GM23338 (cell line): ENCODE results near the gene KIF25.

Source experiments
- CREB1 ChIP-seq: fragments of 250-450 bp; sonication (Bioruptor Pico); IDR thresholded peaks from 2 replicates; pipeline ENCODE4 v1.5.0; 2020; ENCODE audit warnings: low read depth, mild to moderate bottlenecking, moderate library complexity
- EZH2 ChIP-seq: fragments of 200-600 bp; sonication (generic); IDR thresholded peaks from one replicate; pipeline ENCODE4 v1.8.0; 2017; ENCODE audit warnings: antibody characterized with exemption, mild to moderate bottlenecking, low read depth; ENCODE audit not compliant: unreplicated experiment
- EZH2phosphoT487 ChIP-seq: fragments of 200-600 bp; sonication (generic); IDR thresholded peaks from one replicate; pipeline ENCODE4 v1.8.1; 2018; ENCODE audit warnings: antibody characterized with exemption; ENCODE audit not compliant: unreplicated experiment
- JUNB ChIP-seq: IDR thresholded peaks from one replicate; pipeline ENCODE4 v1.6.1; 2016; ENCODE audit warnings: antibody characterized with exemption; ENCODE audit not compliant: unreplicated experiment
- POLR2AphosphoS5 ChIP-seq: IDR thresholded peaks from 2 replicates; pipeline ENCODE4 v1.6.1; 2016; ENCODE audit warnings: antibody characterized with exemption, low read depth
- REST ChIP-seq: IDR thresholded peaks from one replicate; pipeline ENCODE4 v1.6.1; 2018; ENCODE audit warnings: antibody characterized with exemption; ENCODE audit not compliant: unreplicated experiment
- STAT1 ChIP-seq: IDR thresholded peaks from one replicate; pipeline ENCODE4 v1.6.1; 2016; ENCODE audit warnings: antibody characterized with exemption; ENCODE audit not compliant: unreplicated experiment
- ZNF114 ChIP-seq: fragments of 250-450 bp; sonication (Bioruptor Pico); IDR thresholded peaks from 2 replicates; pipeline ENCODE4 v1.5.0; 2020; ENCODE audit warnings: mild to moderate bottlenecking, moderate library complexity
- TF ChIP-seq, protein P1 (sequence below), 2 experiments: fragments of 200-600 bp in 1 of 2; sonication (generic) in 1 of 2; conservative IDR thresholded peaks; 2 replicates each; pipeline versions ENCODE4 v1.5.1 to v1.6.1; 2016 to 2017; ENCODE audit warnings: antibody characterized with exemption in 2 of 2, low read depth in 2 of 2, mild to moderate bottlenecking in 2 of 2, moderate library complexity in 1 of 2
- TF ChIP-seq, protein P2 (sequence below): IDR thresholded peaks from 2 replicates; pipeline ENCODE4 v1.6.1; 2016; ENCODE audit warnings: antibody characterized with exemption

GRCh38 chr6:168086616-168087015, 89.1 kb downstream of the KIF25 start:
- TF ChIP-seq, protein P1, sequence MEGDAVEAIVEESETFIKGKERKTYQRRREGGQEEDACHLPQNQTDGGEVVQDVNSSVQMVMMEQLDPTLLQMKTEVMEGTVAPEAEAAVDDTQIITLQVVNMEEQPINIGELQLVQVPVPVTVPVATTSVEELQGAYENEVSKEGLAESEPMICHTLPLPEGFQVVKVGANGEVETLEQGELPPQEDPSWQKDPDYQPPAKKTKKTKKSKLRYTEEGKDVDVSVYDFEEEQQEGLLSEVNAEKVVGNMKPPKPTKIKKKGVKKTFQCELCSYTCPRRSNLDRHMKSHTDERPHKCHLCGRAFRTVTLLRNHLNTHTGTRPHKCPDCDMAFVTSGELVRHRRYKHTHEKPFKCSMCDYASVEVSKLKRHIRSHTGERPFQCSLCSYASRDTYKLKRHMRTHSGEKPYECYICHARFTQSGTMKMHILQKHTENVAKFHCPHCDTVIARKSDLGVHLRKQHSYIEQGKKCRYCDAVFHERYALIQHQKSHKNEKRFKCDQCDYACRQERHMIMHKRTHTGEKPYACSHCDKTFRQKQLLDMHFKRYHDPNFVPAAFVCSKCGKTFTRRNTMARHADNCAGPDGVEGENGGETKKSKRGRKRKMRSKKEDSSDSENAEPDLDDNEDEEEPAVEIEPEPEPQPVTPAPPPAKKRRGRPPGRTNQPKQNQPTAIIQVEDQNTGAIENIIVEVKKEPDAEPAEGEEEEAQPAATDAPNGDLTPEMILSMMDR (conservative IDR thresholded peaks at IDR 0.05; ENCODE audit: low read depth in 2 of 2): no peak
- TF ChIP-seq STAT1 (no peak), POLR2AphosphoS5 (no peak), REST (no peak), CREB1 (CRISPR knock-in tag) (no peak), ZNF114 (CRISPR knock-in tag) (no peak), EZH2 (no peak), EZH2phosphoT487 (no peak), JUNB (no peak)
- TF ChIP-seq, protein P2, sequence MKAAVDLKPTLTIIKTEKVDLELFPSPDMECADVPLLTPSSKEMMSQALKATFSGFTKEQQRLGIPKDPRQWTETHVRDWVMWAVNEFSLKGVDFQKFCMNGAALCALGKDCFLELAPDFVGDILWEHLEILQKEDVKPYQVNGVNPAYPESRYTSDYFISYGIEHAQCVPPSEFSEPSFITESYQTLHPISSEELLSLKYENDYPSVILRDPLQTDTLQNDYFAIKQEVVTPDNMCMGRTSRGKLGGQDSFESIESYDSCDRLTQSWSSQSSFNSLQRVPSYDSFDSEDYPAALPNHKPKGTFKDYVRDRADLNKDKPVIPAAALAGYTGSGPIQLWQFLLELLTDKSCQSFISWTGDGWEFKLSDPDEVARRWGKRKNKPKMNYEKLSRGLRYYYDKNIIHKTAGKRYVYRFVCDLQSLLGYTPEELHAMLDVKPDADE: no peak
